ENCODE measurements around the gene DFFA. TPM values are rescaled to one million over a fixed set of nuclear protein-coding genes. Genes with fewer than 3 reads are reported as not detected.

The DFFA gene
- 10 to 100 TPM; 10.8 to 17.4 (median 16.0) TPM for polyA plus RNA-seq

- no peak within 1 kb of the TSS for H3K27ac ChIP-seq (ENCODE audit: low read depth, low read length)
- 1 to 2% (median 1%) methylated on average over 59 of the region's 59 CpGs for WGBS, 3 donors
These were observed at the start of gene DFFA for GRCh38 chr1:10472220-10473144. Gene DFFA (minus strand): TSS chr1:10472529. CDS start chr1:10472458, 71 bp downstream.

- WGBS, 3 donors = 88 to 93% (median 92%) methylated on average over 8 of the region's 8 CpGs
- no peak overlapping the region for H3K27ac ChIP-seq (ENCODE audit: low read depth, low read length)
These were observed 49.3 kb upstream of the DFFA start for GRCh38 chr1:10521537-10522157.

- no peak overlapping the region for H3K27ac ChIP-seq (ENCODE audit: low read depth, low read length)
- WGBS, 3 donors = 65 to 93% (median 90%) methylated on average over 1 of the region's 1 CpG
These were observed 48.6 kb upstream of the DFFA start for GRCh38 chr1:10520952-10521351.

- WGBS, 3 donors = 93 to 94% (median 94%) methylated on average over 6 of the region's 6 CpGs
- no peak overlapping the region for H3K27ac ChIP-seq (ENCODE audit: low read depth, low read length)
These were observed 48.2 kb upstream of the DFFA start for GRCh38 chr1:10520497-10520896.

GRCh38 chr1:10519016-10519417, 46.7 kb upstream of the DFFA start:
- 57 to 64% (median 58%) methylated on average over 7 of the region's 7 CpGs for WGBS, 3 donors
- no peak overlapping the region for H3K27ac ChIP-seq (ENCODE audit: low read depth, low read length)

GRCh38 chr1:10517677-10517982, 45.3 kb upstream of the DFFA start:
- H3K27ac ChIP-seq (ENCODE audit: low read depth, low read length) = no peak overlapping the region
- 85 to 93% (median 89%) methylated on average over 2 of the region's 2 CpGs for WGBS, 3 donors

GRCh38 chr1:10516925-10517676, 44.8 kb upstream of the DFFA start:
- WGBS, 3 donors = 68 to 75% (median 75%) methylated on average over 8 of the region's 8 CpGs

GRCh38 chr1:10515976-10516750, 43.8 kb upstream of the DFFA start:
- H3K27ac ChIP-seq (ENCODE audit: low read depth, low read length) = no peak overlapping the region
- WGBS, 3 donors = 38 to 84% (median 80%) methylated on average over 6 of the region's 6 CpGs

More at GRCh38 chr1:10516925-10517676, 44.8 kb upstream of the DFFA start:
- no peak overlapping the region for H3K27ac ChIP-seq (ENCODE audit: low read depth, low read length)

- WGBS, 3 donors = 71 to 84% (median 71%) methylated on average over 10 of the region's 10 CpGs
- H3K27ac ChIP-seq (ENCODE audit: low read depth, low read length) = no peak overlapping the region
These were observed 43.1 kb upstream of the DFFA start for GRCh38 chr1:10515301-10515975.

GRCh38 chr1:10514490-10515235, 42.3 kb upstream of the DFFA start:
- 76 to 84% (median 80%) methylated on average over 8 of the region's 8 CpGs for WGBS, 3 donors
- no peak overlapping the region for H3K27ac ChIP-seq (ENCODE audit: low read depth, low read length)

- 88 to 91% (median 89%) methylated on average over 5 of the region's 5 CpGs for WGBS, 3 donors
- H3K27ac ChIP-seq (ENCODE audit: low read depth, low read length) = no peak overlapping the region
These were observed 40.9 kb upstream of the DFFA start for GRCh38 chr1:10513199-10513598.

GRCh38 chr1:10511494-10511885, 39.2 kb upstream of the DFFA start:
- no peak overlapping the region for H3K27ac ChIP-seq (ENCODE audit: low read depth, low read length)
- WGBS, 3 donors = 51 to 77% (median 60%) methylated on average over 3 of the region's 3 CpGs

GRCh38 chr1:10510520-10511493, 38.5 kb upstream of the DFFA start:
- 31 to 66% (median 31%) methylated on average over 12 of the region's 12 CpGs for WGBS, 3 donors
- H3K27ac ChIP-seq (ENCODE audit: low read depth, low read length) = no peak overlapping the region

- H3K27ac ChIP-seq (ENCODE audit: low read depth, low read length) = no peak overlapping the region
- WGBS, 3 donors = 67 to 84% (median 79%) methylated on average over 6 of the region's 6 CpGs
These were observed 37.6 kb upstream of the DFFA start for GRCh38 chr1:10509809-10510509.

- H3K27ac ChIP-seq (ENCODE audit: low read depth, low read length) = no peak overlapping the region
- WGBS, 3 donors = 64 to 77% (median 67%) methylated on average over 3 of the region's 3 CpGs
These were observed 36.2 kb upstream of the DFFA start for GRCh38 chr1:10508511-10508951.
